NCI-H526 treated with DMSO at 0.1 percent for 48 hours (cell line): ENCODE data around the gene OLFML2B.

ENCODE experiments used
- DNase-seq: peaks from one replicate; lab custom pipeline; 2025; lab: John Stamatoyannopoulos, UW

Gene OLFML2B

GRCh38 chr1:161978011-161978790 lies 45.5 kb downstream of the OLFML2B start:
- peak; percentile 36 for DNase-seq

DNA sequence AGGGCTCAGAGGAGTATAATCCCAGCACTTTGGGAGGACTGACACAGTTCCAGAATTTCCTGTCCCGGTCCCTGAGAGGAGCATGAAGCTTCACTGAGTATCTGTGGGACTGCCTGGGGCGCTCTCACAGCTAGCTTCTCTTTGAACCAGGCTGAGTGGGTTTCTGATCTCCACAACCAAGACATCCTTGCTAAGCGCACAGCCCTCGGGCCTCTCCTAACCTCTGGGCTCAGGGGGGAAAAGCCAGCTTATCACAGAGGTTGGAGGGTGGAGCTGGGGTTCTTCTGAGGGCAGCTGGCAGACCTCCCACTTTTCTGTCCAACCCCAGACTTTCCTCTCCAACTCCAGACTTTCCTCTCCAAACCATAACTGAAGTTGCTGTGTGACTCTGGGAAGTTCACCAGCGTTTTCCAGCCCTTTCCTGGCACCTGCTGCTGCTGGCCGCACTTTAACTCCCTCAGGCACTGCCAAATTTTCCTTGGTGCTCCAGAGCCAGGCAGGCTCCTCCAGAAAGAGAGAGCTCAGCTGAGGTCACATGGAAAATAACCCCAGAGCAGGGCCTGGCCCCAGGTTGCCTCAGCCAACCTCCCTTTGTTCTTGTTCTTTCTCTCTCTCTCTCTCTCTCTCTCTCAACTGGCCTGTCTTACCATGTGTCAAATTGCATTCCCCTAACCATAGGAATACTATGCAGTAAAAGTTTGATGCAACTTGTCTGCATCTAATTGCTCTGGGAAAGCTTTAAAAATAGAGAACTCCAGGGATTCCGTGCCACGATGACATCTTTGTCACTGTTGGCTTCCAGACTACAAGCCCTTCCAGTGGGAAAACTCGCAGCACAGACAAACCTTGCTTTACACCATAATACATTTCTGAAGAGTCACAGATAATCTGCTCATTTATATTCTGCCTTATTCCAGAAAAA lies 49.5 kb downstream of the OLFML2B start:
- no peak for DNase-seq

DNA sequence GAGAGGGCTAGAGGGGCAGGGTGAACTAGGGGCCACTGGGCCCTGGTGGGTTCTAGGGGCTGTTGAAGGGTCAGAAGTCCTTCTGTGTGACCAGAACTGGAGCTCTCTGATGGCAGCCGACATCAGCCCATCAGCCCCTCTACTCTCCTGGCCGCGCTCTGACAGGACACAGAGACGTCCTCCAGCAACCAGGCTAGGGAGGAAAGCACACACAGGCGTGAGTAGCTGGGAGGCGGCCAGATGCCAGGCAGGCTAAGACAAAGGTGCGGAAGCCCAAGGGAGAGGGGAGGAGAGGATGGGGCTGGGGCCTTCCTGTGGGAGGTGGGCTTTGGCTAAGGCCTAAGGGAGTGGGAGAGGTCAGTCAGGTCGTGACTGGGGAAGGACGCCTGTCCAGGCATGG lies 50.8 kb downstream of the OLFML2B start:
- DNase-seq = no peak

- DNase-seq = no peak
Observed at GRCh38 chr1:161970633-161971032, 53.0 kb downstream of the OLFML2B start.

DNA sequence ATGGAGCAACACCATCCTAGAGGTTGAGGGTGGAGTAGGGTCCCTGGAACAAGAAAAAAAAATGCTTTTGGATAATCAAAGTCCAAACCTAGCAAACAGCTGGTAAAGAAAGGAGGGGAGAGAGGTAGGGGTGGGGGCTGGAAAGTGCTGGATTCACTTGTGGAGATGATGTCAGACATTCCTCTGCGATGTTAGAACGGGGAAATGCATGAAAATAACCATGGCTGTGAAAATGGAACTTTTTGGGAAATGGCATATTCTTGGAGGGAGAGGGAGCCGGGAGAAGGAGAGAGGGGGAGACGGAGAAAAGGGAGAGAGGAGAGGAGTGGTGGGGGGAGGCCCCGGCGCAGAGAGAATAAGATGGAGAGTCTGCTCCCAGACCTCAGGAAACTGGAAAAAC lies 53.6 kb downstream of the OLFML2B start:
- no peak for DNase-seq

DNA sequence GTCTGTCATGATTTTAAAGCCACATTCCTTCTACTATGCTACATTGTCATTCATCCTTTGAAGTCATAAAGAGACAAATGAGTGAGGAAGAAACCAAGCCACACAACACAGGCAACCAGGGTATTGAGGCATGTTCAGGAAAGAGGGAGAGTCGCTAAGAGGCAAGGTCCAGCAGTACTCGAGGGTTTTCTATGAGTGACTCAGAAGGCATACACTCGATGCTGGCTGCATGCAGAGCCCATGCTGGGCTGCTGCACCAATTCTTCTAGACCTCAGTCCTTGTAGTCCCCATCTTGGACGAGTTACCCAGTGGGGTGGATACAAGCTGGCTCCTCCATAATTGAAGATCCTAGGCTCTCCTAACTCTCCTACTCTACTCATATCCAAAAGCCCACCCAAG lies 57.6 kb downstream of the OLFML2B start:
- DNase-seq = no peak

- DNase-seq = no peak
Observed at GRCh38 chr1:161962091-161962887, 61.4 kb downstream of the OLFML2B start.

GRCh38 chr1:161958425-161958824 lies 65.2 kb downstream of the OLFML2B start:
- no peak for DNase-seq

- no peak for DNase-seq
Observed at GRCh38 chr1:161956930-161957329, 66.7 kb downstream of the OLFML2B start.

- no peak for DNase-seq
Observed at GRCh38 chr1:161956097-161956496, 67.6 kb downstream of the OLFML2B start.

- no peak for DNase-seq
Observed at GRCh38 chr1:161955606-161956005, 68.1 kb downstream of the OLFML2B start.

DNA sequence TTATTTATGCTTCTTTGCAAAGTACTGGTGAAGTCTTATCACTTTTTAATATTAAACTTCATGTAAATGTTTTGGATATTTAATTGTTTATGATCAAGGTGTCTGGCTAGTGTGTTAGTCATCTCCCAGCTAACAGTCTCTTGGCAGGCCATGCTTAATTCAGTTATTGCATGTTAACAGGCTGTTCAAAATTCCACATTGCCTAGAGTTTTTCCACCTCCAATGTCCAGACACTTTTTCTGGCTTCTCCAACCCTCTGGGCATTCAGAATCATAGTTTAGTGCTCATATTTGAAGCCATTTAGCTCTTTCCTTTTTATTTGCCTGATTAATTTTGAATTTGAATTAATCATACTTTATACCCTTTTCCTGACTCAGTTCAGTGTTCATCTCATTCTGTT lies 69.2 kb downstream of the OLFML2B start:
- no peak for DNase-seq

DNA sequence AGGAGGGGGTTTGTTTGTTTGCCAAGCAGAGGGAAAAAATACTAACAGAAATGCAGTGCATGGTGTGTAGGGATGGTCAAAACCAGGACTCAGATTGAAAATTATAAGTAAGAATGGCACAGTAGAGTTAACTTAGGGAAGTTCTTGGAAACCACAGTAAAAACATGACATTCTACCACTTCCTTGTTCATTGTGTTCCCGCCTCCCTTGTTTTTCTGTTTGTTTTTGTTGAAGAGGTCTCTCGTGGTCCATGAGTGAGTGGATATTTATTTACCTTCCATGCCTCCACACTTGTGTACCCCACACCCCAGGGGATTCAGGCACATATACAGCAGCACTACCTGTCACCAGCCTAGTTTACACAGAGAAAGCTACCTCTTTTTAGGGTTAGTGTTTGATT lies 69.6 kb downstream of the OLFML2B start:
- no peak for DNase-seq

GRCh38 chr1:161953256-161953920 lies 70.3 kb downstream of the OLFML2B start:
- DNase-seq = no peak

DNA sequence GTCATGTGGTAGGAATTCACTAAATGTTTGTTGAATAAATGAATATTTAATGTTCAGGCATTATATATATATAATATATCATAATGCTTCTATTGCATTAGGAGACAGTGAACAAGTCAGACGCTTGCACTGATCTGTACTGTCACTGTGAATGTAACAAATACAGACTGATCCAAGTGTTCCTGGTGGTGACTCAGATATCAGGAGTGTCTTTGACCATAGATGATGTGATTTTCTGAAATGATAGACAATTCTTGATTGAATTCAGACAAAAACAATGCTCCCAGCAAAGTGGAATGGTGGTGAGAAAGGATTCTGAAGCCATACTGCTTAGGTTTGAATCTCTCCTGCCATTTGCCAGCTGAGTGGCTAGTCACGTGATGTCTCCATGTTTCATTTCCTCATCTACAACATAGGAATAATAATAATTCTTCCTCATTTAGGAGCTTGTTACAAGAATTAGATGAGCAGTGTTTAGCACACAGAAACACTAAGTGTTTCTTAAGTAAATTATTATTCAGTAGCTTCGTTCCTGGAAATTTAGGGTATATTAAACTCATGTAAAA lies 71.0 kb downstream of the OLFML2B start:
- DNase-seq = no peak

- DNase-seq = no peak
Observed at GRCh38 chr1:161951646-161952045, 72.0 kb downstream of the OLFML2B start.

DNA sequence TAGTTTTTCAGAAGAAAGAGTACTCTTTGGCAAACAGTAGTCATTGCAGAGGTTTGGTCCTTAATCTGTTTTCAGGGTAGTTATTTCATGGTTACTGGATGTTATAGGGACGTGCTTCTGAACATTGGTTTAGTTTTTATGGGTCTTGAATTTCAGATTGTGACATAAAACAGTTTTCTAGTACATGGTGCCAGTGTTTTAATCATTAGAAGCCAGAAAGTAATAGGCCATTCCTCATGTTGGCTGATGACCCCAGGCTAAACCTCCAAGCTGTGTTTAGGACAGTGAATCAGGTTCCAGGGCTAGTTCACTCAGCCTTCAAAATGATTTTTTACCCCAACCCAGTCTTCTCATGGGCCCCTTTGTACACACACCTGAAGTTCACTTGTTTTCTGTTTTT lies 73.3 kb downstream of the OLFML2B start:
- DNase-seq = no peak

GRCh38 chr1:161949548-161949947 lies 74.1 kb downstream of the OLFML2B start:
- no peak for DNase-seq

DNA sequence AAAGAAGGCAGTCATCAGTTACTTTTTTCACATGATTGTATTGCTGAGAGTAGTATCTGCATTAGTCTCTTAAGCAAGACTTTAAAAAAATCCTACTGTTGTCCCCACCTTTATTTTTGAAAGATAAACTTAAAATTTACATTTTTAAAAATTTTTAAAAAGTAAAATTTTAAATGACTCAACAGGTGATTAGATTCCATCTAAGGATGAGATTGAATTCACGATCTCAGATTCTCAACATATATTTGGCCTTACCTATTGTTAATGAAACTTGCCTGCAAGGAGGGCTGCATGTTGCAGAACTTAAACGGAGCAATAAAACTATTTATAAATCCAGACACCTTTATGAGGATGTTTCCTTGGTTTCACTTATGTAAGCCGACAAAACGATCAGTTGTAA lies 75.2 kb downstream of the OLFML2B start:
- DNase-seq = no peak

- DNase-seq = no peak
Observed at GRCh38 chr1:161946071-161946987, 77.3 kb downstream of the OLFML2B start.
